Stimulated activated naive CD4-positive, alpha-beta T cell (primary cell): ENCODE data around the gene TRMT61B.

Experiments
- DNase-seq, 6 experiments: peaks; one replicate each; lab custom pipeline; 2025; lab: John Stamatoyannopoulos, UW

The TRMT61B gene

GRCh38 chr2:28855977-28856376, 14.1 kb downstream of the TRMT61B start:
- no peak for DNase-seq

DNA sequence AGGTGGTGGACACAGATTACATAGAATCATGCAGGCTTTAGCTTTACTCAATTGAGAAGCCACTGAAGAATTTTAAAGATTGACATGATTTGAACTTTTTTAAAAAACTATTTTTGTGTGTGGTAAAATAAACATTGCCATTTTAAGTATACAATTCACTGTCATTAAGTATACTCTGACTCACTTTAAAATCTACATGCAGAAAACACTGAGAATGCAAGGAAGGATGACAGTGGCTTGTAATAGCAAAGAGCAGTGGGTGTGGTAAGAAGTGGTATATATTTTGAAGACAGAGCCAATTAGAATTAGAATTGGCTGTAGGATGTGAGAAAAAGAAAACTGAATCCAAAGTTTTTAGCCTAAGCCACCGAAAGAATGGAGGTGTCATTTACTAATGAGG, 14.9 kb downstream of the TRMT61B start:
- DNase-seq, result no peak

DNA sequence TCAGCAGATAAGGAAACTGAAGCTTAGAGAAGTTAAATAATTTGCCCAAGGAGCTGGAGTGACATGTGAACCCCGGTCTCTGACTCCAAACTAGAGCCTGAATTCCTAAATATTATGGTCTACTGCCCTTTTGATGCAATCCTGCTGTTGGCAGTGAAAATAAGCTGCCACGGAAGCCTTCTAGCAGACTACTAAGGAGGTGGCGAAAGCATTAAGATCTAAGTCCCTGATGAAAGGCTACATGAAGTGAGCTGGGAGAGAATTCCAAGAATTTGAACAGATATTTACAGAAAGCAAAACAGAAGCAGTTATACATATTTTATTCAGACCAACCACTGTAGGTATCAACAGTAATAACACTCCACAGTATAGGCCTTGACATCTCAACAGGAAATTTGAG, 28.1 kb downstream of the TRMT61B start:
- no peak for DNase-seq

DNA sequence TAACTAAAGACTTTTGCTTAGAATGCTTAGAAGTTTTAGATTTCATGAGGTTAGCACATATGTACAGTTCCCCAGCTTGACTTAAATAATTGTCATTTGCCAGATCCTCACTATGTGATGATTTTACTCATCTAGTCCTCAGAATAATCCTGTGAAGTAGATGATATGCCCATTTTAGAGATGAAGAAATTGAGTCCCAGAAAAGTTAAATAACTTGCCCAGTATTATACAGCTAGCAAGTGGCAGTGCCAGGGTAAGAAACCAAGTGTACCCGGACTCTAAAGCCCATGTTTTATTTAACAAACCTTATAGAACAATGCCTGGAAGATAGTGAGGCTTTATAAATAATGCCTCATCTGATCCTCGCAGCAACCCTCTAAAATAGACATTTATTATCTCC, 31.1 kb downstream of the TRMT61B start:
- no peak for DNase-seq

- DNase-seq, result no peak
These were observed 34.3 kb downstream of the TRMT61B start for GRCh38 chr2:28835781-28836180.

- DNase-seq, result no peak
These were observed 36.2 kb downstream of the TRMT61B start for GRCh38 chr2:28833740-28834470.

- DNase-seq, result no peak
These were observed 41.7 kb downstream of the TRMT61B start for GRCh38 chr2:28828382-28828781.

DNA sequence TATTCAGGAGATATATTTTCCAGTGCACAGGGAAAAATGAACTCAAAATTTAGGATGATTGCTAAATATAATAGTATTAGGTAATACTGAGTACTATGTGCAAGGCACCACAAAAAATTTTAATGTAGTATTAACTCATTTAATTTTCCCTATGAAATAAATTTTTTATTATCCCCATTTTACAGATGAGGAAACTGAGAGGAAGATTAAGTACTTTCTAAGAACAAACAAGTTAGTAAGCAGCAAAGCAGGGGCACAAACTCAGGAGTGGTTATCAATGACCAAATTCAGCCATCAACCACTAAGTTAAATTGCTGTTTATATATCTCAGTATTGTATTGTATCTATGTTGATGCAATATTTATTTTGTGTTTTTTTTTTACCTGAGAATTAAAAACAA, 45.2 kb downstream of the TRMT61B start:
- no peak for DNase-seq

GRCh38 chr2:28824207-28824606, 45.9 kb downstream of the TRMT61B start:
- DNase-seq, result no peak

DNA sequence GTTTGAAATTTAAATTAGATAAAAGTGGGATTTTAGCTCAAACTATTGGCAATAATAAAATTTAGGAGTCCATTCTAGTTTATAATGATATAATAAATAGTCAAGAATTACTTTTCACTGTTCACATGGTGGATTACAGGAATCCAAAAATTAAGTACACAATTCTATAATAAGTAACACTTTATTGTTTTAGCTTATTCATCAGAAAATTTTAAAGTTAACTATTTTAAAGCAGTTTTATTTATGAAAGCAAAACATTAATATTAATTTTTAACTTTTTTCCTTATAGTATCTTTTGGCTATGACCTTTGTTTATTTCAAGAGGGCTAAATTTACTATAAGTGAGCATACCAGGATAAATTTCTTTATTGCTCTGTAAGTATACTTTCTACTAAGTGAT, 48.1 kb downstream of the TRMT61B start:
- no peak for DNase-seq

- peak in 5 of 6 experiments; percentile 22 to 77 (median 32) for DNase-seq
These were observed 48.7 kb downstream of the TRMT61B start for GRCh38 chr2:28821295-28821958.

DNA sequence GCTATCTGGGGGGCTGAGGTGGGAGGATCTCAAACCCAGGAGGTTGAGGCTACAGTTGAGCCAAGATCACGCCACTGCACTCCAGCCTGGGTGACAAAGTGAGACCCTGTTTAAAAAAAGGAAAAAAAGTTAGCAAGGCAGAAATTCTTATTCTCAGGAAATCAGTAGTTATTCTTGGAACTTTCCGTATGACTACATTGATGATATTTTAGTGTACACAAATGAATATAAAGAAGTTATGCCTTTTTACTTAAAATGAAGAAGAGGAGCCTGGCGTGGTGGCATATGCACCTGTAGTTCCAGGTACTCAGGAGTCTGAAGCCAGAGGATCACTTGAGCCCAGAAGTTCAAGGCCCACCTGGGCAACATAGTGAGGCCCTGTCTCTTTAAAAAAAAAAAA, 52.1 kb downstream of the TRMT61B start:
- no peak for DNase-seq

DNA sequence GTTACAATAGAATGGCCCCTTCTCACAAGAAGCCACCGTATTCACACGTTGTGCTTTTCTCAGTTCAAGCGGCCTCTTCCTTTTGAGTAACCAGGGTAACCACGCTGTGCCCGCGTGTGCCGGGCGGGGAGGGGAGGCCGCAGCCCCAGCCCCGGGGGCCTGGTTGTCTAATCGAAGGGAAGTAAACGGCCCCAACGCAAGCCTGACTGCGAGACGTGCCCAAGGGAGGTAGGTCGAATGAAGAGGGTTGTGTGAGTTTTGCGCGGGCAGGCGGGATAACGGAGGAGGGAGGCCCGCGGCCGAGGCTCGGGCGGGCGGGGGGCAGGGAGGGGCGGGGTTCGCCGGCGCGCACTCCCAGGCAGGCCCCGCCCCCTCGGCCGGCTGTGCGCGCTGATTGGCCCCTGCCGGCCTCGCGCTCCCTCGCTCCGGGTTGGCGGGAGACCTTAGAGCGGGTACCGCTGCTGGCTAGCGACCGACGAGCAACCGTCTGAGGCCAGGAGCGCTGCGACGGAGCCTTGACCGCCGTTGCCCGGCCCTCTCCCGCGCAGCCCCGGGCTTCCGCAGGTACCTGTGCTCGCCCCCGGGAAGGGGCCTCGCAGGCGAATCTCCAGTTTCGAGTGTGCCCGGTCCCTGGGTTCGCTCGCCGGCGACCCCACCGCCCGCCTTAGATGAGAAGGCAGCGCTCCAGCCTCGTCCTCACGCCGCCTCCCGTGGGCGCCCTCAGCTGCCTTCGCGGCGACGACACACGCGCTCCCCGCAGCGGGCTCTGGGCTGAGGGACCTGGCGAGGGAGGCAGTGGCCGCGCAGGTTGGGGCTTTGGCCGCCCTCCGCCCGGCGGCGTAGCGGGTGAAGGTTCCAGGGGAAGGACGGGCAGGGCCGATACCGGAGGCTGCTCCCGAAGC, 59.5 kb downstream of the TRMT61B start, which contains the start of gene SPDYA:
SPDYA (plus strand) TSS at position 451 of the 902 bp plus-strand sequence. CDS start 5,181 bp downstream, outside the sequence.
- peak; percentile 69 to 87 (median 74) for DNase-seq

- no peak for DNase-seq
These were observed 60.2 kb downstream of the TRMT61B start for GRCh38 chr2:28809927-28810326.

- no peak for DNase-seq
These were observed 67.1 kb downstream of the TRMT61B start for GRCh38 chr2:28802975-28803429.

- DNase-seq, result no peak
These were observed 68.4 kb downstream of the TRMT61B start for GRCh38 chr2:28801726-28802125.
